Measurements from ENCODE around the gene LPXN. TPM values are rescaled to one million over a fixed set of nuclear protein-coding genes. Genes with fewer than 3 reads are reported as not detected.

The LPXN gene
- total RNA-seq, 2 donors from 2014 or later, result 239 to 243 TPM

- peaks cover 21% of the 10 kb centered on the region for H3K36me3 Mint-ChIP-seq
- peaks cover 49 to 68% of the 10 kb centered on the region in 2 donors for H3K4me1 Mint-ChIP-seq (ENCODE audit: low read depth in 2 of 2)
- ATAC-seq, result no peak
- H3K27ac Mint-ChIP-seq, result peak overlapping the region; percentile 11 to 46
- H3K4me3 Mint-ChIP-seq, result no peak overlapping the region
- H3K27me3 Mint-ChIP-seq, result no peaks in the 10 kb centered on the region
- no peaks in the 10 kb centered on the region for H3K9me3 Mint-ChIP-seq
- no peak for DNase-seq (ENCODE audit: low spot score)
Measured at GRCh38 chr11:58596621-58597020, 21.0 kb upstream of the LPXN start.

- Mint-ChIP-seq H3K4me1 (ENCODE audit: low read depth in 2 of 2) (peaks cover 49 to 62% of the 10 kb centered on the region in 2 donors), H3K27ac (no peak overlapping the region), H3K4me3 (no peak overlapping the region), H3K36me3 (peaks cover 25% of the 10 kb centered on the region), H3K9me3 (no peaks in the 10 kb centered on the region), H3K27me3 (no peaks in the 10 kb centered on the region)
- no peak for DNase-seq (ENCODE audit: low spot score)
- no peak for ATAC-seq
Measured at GRCh38 chr11:58594826-58595225, 19.2 kb upstream of the LPXN start.

DNA sequence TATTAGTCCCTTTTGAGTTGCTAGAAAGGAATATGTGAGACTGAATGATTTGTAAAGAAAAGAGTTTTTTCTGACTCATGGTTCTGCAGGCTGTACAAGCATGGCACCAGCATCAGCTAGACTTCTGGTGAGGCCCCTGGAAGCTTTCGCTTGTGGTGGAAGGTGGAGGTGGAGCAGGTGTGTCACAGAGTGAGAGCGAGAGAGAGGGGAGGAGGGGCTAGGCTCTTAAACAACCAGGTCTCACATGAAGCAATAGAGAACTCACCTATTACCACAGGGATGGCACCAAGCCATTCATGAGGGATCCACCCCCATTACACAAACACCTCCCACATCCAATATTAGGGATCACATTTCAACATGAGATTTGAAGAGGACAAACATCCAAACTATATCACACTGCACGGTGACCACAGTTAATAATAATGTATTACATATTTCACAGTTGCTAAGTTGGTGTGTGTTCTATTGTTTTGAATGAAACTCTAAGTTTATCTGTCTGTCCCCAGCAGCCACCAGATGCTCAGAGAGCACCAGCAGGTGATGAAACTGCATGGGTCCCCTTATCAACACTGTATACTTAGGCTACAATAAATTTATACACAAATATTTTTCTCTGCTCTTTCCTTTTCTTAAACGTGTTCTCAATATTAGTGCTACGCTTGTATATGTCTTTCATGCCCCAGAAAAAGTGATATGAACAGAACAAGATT lies 17.3 kb upstream of the LPXN start:
- Mint-ChIP-seq H3K36me3 (peaks cover 25% of the 10 kb centered on the region), H3K27me3 (no peaks in the 10 kb centered on the region), H3K27ac (peak overlapping the region in 1 of 2 donors; percentile 4), H3K4me3 (no peak overlapping the region), H3K9me3 (no peaks in the 10 kb centered on the region), H3K4me1 (ENCODE audit: low read depth in 2 of 2) (peaks cover 48 to 52% of the 10 kb centered on the region in 2 donors)
- no peak for DNase-seq (ENCODE audit: low spot score)
- no peak for ATAC-seq

DNA sequence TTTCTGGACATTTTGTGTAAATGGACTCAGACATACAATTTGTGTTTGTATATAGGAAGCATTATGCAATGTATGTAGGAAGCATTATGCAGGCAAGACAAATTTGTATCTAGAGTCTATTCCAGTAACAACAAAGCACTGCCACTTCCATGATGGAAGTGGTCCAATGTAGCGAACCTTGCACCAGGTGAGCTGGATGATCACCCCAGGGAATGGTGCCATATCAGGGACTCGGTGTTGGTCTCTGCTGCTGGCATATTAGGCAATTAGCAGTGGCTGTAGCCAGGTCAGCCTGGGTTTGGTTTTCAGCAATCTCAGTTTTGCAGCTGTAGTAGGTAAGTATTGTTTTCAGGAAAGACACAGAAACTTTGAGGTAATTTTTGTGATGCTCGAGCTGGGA lies 16.0 kb upstream of the LPXN start:
- no peak overlapping the region for H3K4me3 Mint-ChIP-seq
- ATAC-seq (no peak), DNase-seq (ENCODE audit: low spot score) (no peak)
- H3K27ac Mint-ChIP-seq, result no peak overlapping the region
- no peaks in the 10 kb centered on the region for H3K27me3 Mint-ChIP-seq
- no peaks in the 10 kb centered on the region for H3K9me3 Mint-ChIP-seq
- H3K36me3 Mint-ChIP-seq, result peaks cover 27% of the 10 kb centered on the region
- H3K4me1 Mint-ChIP-seq (ENCODE audit: low read depth in 2 of 2), result peaks cover 43 to 47% of the 10 kb centered on the region in 2 donors

- ATAC-seq (no peak), DNase-seq (ENCODE audit: low spot score) (no peak)
- no peaks in the 10 kb centered on the region for H3K9me3 Mint-ChIP-seq
- no peak overlapping the region for H3K4me3 Mint-ChIP-seq
- H3K4me1 Mint-ChIP-seq (ENCODE audit: low read depth in 2 of 2), result peaks cover 30 to 46% of the 10 kb centered on the region in 2 donors
- peak overlapping the region in 1 of 2 donors; percentile 25 for H3K27ac Mint-ChIP-seq
- H3K27me3 Mint-ChIP-seq, result no peaks in the 10 kb centered on the region
- peaks cover 19% of the 10 kb centered on the region for H3K36me3 Mint-ChIP-seq
Measured at GRCh38 chr11:58586998-58587397, 11.3 kb upstream of the LPXN start.

DNA sequence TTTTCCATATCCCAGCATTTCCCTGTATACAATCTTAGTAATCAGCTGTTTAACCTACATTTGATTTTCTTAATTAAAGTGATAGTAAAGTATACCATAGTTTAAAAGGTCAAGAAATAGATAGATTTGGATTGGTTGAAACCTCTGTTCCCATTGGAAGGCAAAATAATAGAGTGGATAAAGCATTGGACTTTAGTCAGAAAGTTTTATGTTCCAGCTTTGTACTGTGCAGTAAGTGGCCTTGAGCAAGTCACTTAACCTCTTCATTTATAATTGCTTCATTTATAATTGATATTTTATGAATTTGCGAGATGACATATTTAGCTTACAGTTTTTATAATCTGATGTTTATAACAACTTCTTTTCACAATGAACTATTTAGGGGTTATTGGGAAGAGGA lies 6.8 kb upstream of the LPXN start:
- no peak for ATAC-seq
- H3K27me3 Mint-ChIP-seq, result no peaks in the 10 kb centered on the region

DNA sequence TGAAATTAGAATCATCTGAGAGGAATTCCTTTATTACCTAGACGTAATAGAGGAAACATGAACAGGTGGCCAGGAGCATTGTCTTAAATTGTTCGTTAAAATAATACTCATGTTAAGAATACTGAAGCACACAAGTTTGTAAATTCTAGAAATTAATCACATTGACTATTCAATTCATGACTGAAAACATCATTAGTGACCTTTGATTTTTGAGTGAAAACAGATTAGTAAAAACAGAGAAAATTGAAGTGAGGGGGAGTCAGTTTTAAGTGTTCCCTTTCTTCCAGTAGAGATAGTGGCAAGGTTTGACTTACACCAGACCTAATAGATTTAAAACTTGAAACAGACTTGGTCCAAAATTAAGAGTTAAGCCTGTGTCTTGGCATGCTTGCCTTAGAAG lies 4.7 kb upstream of the LPXN start:
- Mint-ChIP-seq H3K36me3 (peaks cover 15% of the 10 kb centered on the region), H3K27ac (peak overlapping the region; percentile 97 to 98), H3K4me3 (peak overlapping the region; percentile 95), H3K9me3 (no peaks in the 10 kb centered on the region), H3K27me3 (no peaks in the 10 kb centered on the region), H3K4me1 (ENCODE audit: low read depth in 2 of 2) (peaks cover 36 to 61% of the 10 kb centered on the region in 2 donors)
- ATAC-seq (no peak), DNase-seq (ENCODE audit: low spot score) (no peak)

More for the DNA sequence above, 6.8 kb upstream of the LPXN start:
- Mint-ChIP-seq H3K27ac (peak overlapping the region; percentile 17 to 31), H3K36me3 (peaks cover 24% of the 10 kb centered on the region), H3K9me3 (no peaks in the 10 kb centered on the region), H3K4me1 (ENCODE audit: low read depth in 2 of 2) (peaks cover 27 to 58% of the 10 kb centered on the region in 2 donors), H3K4me3 (peak overlapping the region; percentile 64)
- DNase-seq (ENCODE audit: low spot score), result no peak

DNA sequence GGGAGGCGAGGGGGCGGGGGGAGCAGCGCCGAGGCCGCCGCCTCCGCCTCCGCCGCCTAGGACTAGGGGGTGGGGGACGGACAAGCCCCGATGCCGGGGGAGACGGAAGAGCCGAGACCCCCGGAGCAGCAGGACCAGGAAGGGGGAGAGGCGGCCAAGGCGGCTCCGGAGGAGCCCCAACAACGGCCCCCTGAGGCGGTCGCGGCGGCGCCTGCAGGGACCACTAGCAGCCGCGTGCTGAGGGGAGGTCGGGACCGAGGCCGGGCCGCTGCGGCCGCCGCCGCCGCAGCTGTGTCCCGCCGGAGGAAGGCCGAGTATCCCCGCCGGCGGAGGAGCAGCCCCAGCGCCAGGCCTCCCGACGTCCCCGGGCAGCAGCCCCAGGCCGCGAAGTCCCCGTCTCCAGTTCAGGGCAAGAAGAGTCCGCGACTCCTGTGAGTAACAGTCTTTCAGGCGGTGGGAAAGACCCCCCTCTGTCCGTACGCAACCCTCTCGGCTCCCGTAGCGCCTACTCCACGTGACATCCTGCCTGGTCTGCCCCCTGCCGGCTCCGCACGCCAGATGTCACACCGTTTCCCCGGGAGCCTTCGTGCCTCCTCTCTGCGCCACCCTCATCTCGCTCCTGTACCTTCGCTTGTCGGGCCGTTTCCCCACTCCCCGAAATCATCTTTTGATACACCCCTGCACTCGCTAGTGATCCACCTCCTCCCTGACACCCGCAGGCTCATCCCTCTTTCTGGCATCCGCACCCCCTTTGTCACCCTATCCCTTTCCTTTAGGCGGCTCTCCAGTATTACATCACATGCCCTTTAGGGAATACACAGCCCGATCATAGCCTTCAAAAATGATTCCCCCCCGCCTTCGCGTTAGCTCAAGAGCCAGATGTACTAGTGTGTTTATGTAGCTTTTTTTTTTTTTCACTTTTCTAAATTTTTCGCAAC lies 3.8 kb upstream of the LPXN start:
- ATAC-seq, result peak; percentile 71 to 72
- Mint-ChIP-seq H3K27me3 (no peaks in the 10 kb centered on the region), H3K9me3 (no peaks in the 10 kb centered on the region), H3K4me1 (ENCODE audit: low read depth in 2 of 2) (peaks cover 41 to 70% of the 10 kb centered on the region in 2 donors), H3K36me3 (peaks cover 24% of the 10 kb centered on the region), H3K27ac (peak overlapping the region; percentile 97 to 98), H3K4me3 (peak overlapping the region; percentile 97)
- DNase-seq (ENCODE audit: low spot score), result peak; percentile 95

DNA sequence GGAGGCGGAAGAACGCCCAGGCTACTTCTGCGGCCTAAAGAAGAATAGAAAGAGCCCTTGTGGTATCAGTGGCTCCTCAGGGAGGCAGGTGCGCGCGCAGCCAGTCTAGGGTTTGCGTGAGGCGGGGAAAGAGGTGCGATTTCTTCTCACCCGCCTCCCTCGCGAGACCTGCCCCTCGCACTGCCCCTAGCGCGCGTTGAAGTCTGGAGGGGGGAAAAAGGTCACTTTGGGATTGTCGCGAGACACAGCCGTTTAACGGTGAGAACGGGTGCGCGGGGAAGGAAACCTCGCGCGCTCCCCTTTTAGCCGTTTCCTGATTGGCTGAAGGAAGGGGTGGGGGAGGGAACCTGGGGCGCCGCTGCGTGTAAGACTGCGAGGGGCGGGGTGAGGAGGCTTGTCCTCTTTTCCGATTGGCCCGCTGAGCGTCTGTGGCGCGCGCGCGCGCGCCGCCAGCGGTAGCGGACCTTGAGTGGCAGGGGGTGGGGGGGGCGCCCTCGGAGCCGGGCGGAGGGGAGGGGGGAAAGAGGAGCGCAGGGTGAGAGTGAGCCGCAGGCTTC lies 3.1 kb upstream of the LPXN start, which contains the start of gene ZFP91:
Gene ZFP91, plus strand, starts transcription at position 429 of the 557 bp plus-strand sequence. CDS start 219 bp downstream, outside the sequence.
- peaks cover 25% of the 10 kb centered on the region for H3K36me3 Mint-ChIP-seq
- H3K9me3 Mint-ChIP-seq, result no peaks in the 10 kb centered on the region
- H3K4me1 Mint-ChIP-seq (ENCODE audit: low read depth in 2 of 2), result peaks cover 39 to 73% of the 10 kb centered on the region in 2 donors

GRCh38 chr11:58578136-58578634 lies 2.5 kb upstream of the LPXN start:
- Mint-ChIP-seq H3K4me1 (ENCODE audit: low read depth in 2 of 2) (peaks cover 43 to 73% of the 10 kb centered on the region in 2 donors), H3K4me3 (peak overlapping the region; percentile 97), H3K27me3 (no peaks in the 10 kb centered on the region), H3K36me3 (peaks cover 30% of the 10 kb centered on the region), H3K27ac (peak overlapping the region; percentile 97 to 98), H3K9me3 (no peaks in the 10 kb centered on the region)
- ATAC-seq (peak; percentile 41 to 64), DNase-seq (ENCODE audit: low spot score) (peak; percentile 92)

More for the DNA sequence above, 3.1 kb upstream of the LPXN start, which contains the start of gene ZFP91:
- Mint-ChIP-seq H3K27ac (peak within 1 kb of the TSS; percentile 97 to 98), H3K4me3 (peak within 1 kb of the TSS; percentile 97), H3K27me3 (no peaks in the 10 kb centered on the region)
- peak; percentile 81 to 85 for ATAC-seq
- peak; percentile 96 for DNase-seq (ENCODE audit: low spot score)

DNA sequence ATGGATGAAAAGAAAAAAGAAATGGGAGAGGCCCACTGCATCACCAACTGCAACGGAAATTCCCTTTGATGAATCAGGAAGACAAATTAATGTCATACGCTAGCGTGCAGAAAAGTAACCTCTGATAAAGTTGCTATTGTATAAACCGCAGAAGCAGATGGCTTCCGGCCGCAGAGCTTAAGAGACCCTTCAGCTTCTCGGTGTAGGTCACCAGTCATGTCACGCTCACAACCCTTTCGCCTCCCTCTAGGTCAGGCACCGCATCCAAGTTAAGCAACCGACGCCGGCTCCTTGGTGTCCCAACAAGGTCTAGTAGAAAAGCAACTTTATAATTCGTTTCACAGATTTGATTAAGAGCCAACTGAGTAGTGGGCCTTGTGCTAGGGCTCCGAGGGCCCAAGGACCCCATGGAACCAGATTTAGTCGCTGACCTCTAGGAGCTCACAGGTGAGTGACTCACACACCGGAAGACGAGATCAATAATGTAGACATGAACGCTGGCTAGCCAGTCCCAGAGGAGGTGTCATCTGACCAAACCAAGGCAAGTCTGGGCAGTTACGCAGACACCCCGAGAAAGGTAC lies 2.0 kb upstream of the LPXN start:
- peak; percentile 92 for DNase-seq (ENCODE audit: low spot score)
- Mint-ChIP-seq H3K4me1 (ENCODE audit: low read depth in 2 of 2) (peaks cover 41 to 72% of the 10 kb centered on the region in 2 donors), H3K36me3 (peaks cover 30% of the 10 kb centered on the region), H3K27me3 (no peaks in the 10 kb centered on the region), H3K4me3 (peak overlapping the region; percentile 97), H3K27ac (peak overlapping the region; percentile 97 to 98), H3K9me3 (no peaks in the 10 kb centered on the region)
- ATAC-seq, result peak; percentile 57 to 68

GRCh38 chr11:58576887-58577471 lies 1.3 kb upstream of the LPXN start:
- Mint-ChIP-seq H3K9me3 (no peaks in the 10 kb centered on the region), H3K27me3 (no peaks in the 10 kb centered on the region), H3K4me3 (peak overlapping the region; percentile 97), H3K36me3 (peaks cover 30% of the 10 kb centered on the region), H3K4me1 (ENCODE audit: low read depth in 2 of 2) (peaks cover 43 to 69% of the 10 kb centered on the region in 2 donors), H3K27ac (peak overlapping the region; percentile 97 to 98)
- DNase-seq (ENCODE audit: low spot score), result no peak
- ATAC-seq, result no peak

DNA sequence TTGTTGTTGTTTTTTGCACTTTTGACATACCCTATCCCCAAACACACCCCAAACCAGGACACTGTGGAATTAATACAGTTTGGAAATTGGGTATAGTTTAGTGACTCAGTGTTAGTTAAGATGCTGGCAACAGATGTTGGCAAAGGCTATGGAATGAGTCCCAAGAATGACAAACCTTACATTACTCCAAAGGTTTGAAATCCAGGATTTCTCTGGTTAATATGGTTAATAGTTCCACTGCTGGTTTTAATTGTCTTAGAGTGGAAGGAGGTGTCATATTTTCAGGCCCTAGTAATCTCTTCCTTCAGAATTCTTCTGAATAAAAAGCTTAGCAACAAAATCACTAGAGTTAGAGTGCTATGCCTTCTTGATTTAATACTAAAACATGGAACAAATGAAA lies 775 bp downstream of the LPXN start:
- Mint-ChIP-seq H3K36me3 (peaks cover 34% of the 10 kb centered on the region), H3K4me1 (ENCODE audit: low read depth in 2 of 2) (peaks cover 47 to 72% of the 10 kb centered on the region in 2 donors), H3K27ac (peak overlapping the region; percentile 97 to 98), H3K9me3 (no peaks in the 10 kb centered on the region), H3K4me3 (peak overlapping the region; percentile 97), H3K27me3 (no peaks in the 10 kb centered on the region)
- DNase-seq (ENCODE audit: low spot score) (no peak), ATAC-seq (no peak)
